ENCODE data around the gene NAPG. TPM values are rescaled to one million over a fixed set of nuclear protein-coding genes. Genes with fewer than 3 reads are reported as not detected.

NAPG gene
- total RNA-seq, 1 experiment from 2014 or later = 54.0 TPM

DNA sequence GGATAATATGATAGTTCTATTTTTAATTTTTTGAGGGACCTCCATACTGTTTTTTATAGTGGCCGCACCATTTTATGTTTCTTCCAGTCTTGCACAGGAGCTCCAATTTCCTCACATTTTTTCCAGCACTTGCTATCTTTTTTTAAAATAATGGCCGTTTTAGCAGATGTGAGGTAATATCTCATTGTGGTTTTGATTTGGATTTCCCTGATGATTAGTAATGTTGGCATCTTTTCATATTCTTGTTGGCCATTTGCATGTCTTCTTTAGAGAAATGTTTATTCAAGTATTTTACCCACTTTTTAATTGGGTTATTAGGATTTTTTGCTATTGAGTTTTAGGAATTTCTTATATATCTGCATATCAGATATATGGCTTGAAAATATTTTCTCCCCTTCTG, 29.9 kb upstream of the NAPG start:
- Histone ChIP-seq H3K27me3 (replicated peaks; ENCODE audit: insufficient read depth, low read depth, low read length, poor library complexity) (no peaks in the 10 kb centered on the region), H3K36me3 (ENCODE audit: insufficient read depth, low read length, poor library complexity, severe bottlenecking) (no peaks in the 10 kb centered on the region), H3K4me1 (ENCODE audit: insufficient read depth, low read length, poor library complexity, severe bottlenecking) (peaks cover 21% of the 10 kb centered on the region), H3K27ac (ENCODE audit: low read depth, low read length, poor library complexity, severe bottlenecking) (no peak overlapping the region), H3K4me3 (ENCODE audit: low read depth, low read length, poor library complexity, severe bottlenecking) (no peak overlapping the region), H3K9me3 (ENCODE audit: low read depth, low read length, poor library complexity, severe bottlenecking) (no peaks in the 10 kb centered on the region)
- BruUV-seq (replicated peaks) = no TSS peak
- intact Hi-C loops (cut with micrococcal nuclease; ENCODE audit: unreplicated experiment) = no loop called here
- ChIA-PET POLR2A (ENCODE audit: low non-redundant PET) (no interaction called here), CTCF (no interaction called here)
- no peak for DNase-seq (ENCODE audit: low spot score)
- TF ChIP-seq, protein P1, sequence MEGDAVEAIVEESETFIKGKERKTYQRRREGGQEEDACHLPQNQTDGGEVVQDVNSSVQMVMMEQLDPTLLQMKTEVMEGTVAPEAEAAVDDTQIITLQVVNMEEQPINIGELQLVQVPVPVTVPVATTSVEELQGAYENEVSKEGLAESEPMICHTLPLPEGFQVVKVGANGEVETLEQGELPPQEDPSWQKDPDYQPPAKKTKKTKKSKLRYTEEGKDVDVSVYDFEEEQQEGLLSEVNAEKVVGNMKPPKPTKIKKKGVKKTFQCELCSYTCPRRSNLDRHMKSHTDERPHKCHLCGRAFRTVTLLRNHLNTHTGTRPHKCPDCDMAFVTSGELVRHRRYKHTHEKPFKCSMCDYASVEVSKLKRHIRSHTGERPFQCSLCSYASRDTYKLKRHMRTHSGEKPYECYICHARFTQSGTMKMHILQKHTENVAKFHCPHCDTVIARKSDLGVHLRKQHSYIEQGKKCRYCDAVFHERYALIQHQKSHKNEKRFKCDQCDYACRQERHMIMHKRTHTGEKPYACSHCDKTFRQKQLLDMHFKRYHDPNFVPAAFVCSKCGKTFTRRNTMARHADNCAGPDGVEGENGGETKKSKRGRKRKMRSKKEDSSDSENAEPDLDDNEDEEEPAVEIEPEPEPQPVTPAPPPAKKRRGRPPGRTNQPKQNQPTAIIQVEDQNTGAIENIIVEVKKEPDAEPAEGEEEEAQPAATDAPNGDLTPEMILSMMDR (conservative IDR thresholded peaks at IDR 0.05; ENCODE audit: low read depth, low read length) = no peak
- TF ChIP-seq EZH2 (IDR thresholded peaks at IDR 0.05; ENCODE audit: borderline replicate concordance, low read depth, low read length, poor library complexity, severe bottlenecking) = no peak

DNA sequence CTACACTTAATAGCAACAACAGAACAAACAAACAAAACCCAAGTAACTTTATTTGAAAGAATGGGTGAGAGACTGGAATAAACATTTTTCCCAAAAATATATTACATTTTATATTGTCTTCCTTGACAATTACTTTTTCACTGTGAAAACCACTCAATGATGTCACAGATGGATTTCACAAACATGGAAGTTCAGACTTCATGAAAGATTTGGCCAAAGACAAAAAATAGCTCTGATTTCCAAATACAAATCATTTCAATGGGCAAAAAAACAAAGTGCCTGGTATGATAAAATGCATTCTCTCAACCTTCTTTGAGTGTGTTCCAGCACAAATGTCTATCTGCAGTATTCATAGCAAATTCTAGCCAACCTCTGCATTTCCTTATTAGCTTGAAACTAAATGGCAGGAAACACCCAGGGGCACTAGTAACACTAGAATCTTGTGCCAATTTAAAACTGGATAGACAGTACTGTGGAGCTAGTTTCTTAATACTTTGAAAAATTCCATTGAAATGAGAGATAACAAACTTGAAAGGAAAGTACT, 28.5 kb upstream of the NAPG start:
- CTCF ChIA-PET = no interaction called here
- Histone ChIP-seq H3K36me3 (ENCODE audit: insufficient read depth, low read length, poor library complexity, severe bottlenecking) (no peaks in the 10 kb centered on the region), H3K27me3 (replicated peaks; ENCODE audit: insufficient read depth, low read depth, low read length, poor library complexity) (no peaks in the 10 kb centered on the region), H3K4me3 (ENCODE audit: low read depth, low read length, poor library complexity, severe bottlenecking) (no peak overlapping the region), H3K9me3 (ENCODE audit: low read depth, low read length, poor library complexity, severe bottlenecking) (no peaks in the 10 kb centered on the region), H3K27ac (ENCODE audit: low read depth, low read length, poor library complexity, severe bottlenecking) (peak overlapping the region; percentile 66), H3K4me1 (ENCODE audit: insufficient read depth, low read length, poor library complexity, severe bottlenecking) (peaks cover 21% of the 10 kb centered on the region)
- POLR2A ChIA-PET (ENCODE audit: low non-redundant PET) = no interaction called here
- TF ChIP-seq, protein P1 (conservative IDR thresholded peaks at IDR 0.05; ENCODE audit: low read depth, low read length) = no peak
- no peak for TF ChIP-seq EZH2 (IDR thresholded peaks at IDR 0.05; ENCODE audit: borderline replicate concordance, low read depth, low read length, poor library complexity, severe bottlenecking)
- intact Hi-C loops (cut with micrococcal nuclease; ENCODE audit: unreplicated experiment) = no loop called here
- peak; percentile 63 for DNase-seq (ENCODE audit: low spot score)
- no TSS peak for BruUV-seq (replicated peaks)

DNA sequence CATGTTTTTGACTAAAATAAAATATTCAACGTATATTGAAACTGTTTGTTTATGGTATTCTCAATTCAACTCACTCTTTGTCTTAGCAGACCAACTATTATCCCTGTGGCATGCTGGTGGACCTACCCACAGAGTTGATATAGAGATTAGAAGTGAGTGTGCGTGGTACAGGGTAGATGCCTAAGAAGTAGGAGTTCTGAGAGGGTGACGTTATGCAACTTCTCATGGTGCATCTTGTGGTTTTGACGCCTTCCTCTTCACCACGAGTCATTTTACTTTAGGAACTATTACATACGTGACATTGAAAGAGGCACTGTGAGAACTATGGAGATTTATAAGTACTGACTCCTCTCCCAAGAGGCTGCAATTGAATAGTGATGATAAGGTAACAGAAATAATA, 26.6 kb upstream of the NAPG start:
- CTCF ChIA-PET = no interaction called here
- Histone ChIP-seq H3K4me1 (ENCODE audit: insufficient read depth, low read length, poor library complexity, severe bottlenecking) (peaks cover 21% of the 10 kb centered on the region), H3K27ac (ENCODE audit: low read depth, low read length, poor library complexity, severe bottlenecking) (no peak overlapping the region), H3K36me3 (ENCODE audit: insufficient read depth, low read length, poor library complexity, severe bottlenecking) (no peaks in the 10 kb centered on the region), H3K27me3 (replicated peaks; ENCODE audit: insufficient read depth, low read depth, low read length, poor library complexity) (no peaks in the 10 kb centered on the region), H3K9me3 (ENCODE audit: low read depth, low read length, poor library complexity, severe bottlenecking) (peaks cover 3% of the 10 kb centered on the region), H3K4me3 (ENCODE audit: low read depth, low read length, poor library complexity, severe bottlenecking) (no peak overlapping the region)
- POLR2A ChIA-PET (ENCODE audit: low non-redundant PET) = no interaction called here
- DNase-seq (ENCODE audit: low spot score) = no peak
- intact Hi-C loops (cut with micrococcal nuclease; ENCODE audit: unreplicated experiment) = no loop called here
- no TSS peak for BruUV-seq (replicated peaks)
- no peak for TF ChIP-seq EZH2 (IDR thresholded peaks at IDR 0.05; ENCODE audit: borderline replicate concordance, low read depth, low read length, poor library complexity, severe bottlenecking)
- TF ChIP-seq, protein P1 (conservative IDR thresholded peaks at IDR 0.05; ENCODE audit: low read depth, low read length) = no peak
